Endothelial cell of umbilical vein (primary cell): ENCODE measurements around the gene TYW5.

Source experiments
- CTCF ChIP-seq, 2 donors: IDR thresholded peaks; 1 replicate in 1 of 2; 2 replicates in 1 of 2; pipeline ENCODE4 v1.5.1; 2011; ENCODE audit warnings: low read length in 2 of 2, mild to moderate bottlenecking in 2 of 2, moderate library complexity in 2 of 2, control low read depth in 1 of 2, inconsistent platforms in 1 of 2, low read depth in 1 of 2; ENCODE audit not compliant: insufficient read depth in 1 of 2; ENCODE audit errors: extremely low read depth in 1 of 2
- JUN ChIP-seq: IDR thresholded peaks from 2 replicates; pipeline ENCODE4 v1.6.1; 2011; ENCODE audit warnings: borderline replicate concordance, low read depth; ENCODE audit not compliant: insufficient read length, insufficient read depth
- MAX ChIP-seq: IDR thresholded peaks from 2 replicates; pipeline ENCODE4 v1.6.1; 2011; ENCODE audit not compliant: insufficient read depth, insufficient read length
- POLR2A ChIP-seq: IDR thresholded peaks from 2 replicates; pipeline ENCODE4 v1.6.1; 2012; ENCODE audit warnings: low read depth, mild to moderate bottlenecking, control low read depth, low read length

GRCh38 chr2:199958014-199958413 lies 2.7 kb upstream of the TYW5 start:
- TF ChIP-seq POLR2A (no peak), CTCF (IDR thresholded peaks at IDR 0.05; ENCODE audit: extremely low read depth in 1 of 2, insufficient read depth in 1 of 2, low read depth in 1 of 2, low read length in 2 of 2) (no peak), MAX (no peak), JUN (no peak)
